Measurements from ENCODE around the gene GTF2F1.

Gene GTF2F1

DNA sequence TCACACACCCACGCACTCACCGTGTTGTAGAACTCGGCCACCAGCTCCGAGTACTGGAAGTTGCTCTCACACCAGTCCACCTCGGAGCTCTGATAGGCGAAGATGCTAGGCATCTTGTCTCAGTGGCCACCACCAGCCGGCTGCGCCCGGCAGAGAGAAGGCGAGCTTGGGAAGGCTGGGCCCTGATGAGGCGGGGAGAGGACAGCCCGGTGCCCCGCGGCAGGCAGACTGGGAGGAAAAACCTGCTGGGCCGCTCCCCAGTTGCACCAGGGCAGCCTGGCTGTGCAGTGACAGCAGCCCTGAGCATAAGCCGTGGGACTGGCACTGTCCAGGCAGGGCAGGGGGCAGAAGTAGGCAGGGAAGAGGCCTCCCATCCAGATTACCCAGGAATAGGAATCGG, 59.5 kb downstream of the GTF2F1 start, which contains the start of gene ACER1:
Gene ACER1 (minus strand): TSS at position 174 of the 400 bp plus-strand sequence. CDS start 61 bp downstream, at position 113.
- no peaks in the 10 kb centered on the region for H3K36me3 ChIP-seq (ENCODE audit: control insufficient read depth, insufficient read depth, low read length)
- no peaks in the 10 kb centered on the region for H3K27me3 ChIP-seq (replicated peaks; ENCODE audit: control insufficient read depth, insufficient read depth, low read length)
- no peak for DNase-seq (ENCODE audit: extremely low read depth, insufficient read length)
- no peak within 1 kb of the TSS for H3K4me3 ChIP-seq (replicated peaks; ENCODE audit: low read depth, low read length)
- TF ChIP-seq, protein P1, sequence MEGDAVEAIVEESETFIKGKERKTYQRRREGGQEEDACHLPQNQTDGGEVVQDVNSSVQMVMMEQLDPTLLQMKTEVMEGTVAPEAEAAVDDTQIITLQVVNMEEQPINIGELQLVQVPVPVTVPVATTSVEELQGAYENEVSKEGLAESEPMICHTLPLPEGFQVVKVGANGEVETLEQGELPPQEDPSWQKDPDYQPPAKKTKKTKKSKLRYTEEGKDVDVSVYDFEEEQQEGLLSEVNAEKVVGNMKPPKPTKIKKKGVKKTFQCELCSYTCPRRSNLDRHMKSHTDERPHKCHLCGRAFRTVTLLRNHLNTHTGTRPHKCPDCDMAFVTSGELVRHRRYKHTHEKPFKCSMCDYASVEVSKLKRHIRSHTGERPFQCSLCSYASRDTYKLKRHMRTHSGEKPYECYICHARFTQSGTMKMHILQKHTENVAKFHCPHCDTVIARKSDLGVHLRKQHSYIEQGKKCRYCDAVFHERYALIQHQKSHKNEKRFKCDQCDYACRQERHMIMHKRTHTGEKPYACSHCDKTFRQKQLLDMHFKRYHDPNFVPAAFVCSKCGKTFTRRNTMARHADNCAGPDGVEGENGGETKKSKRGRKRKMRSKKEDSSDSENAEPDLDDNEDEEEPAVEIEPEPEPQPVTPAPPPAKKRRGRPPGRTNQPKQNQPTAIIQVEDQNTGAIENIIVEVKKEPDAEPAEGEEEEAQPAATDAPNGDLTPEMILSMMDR (IDR thresholded peaks at IDR 0.05; ENCODE audit: insufficient read depth, low read length, poor library complexity, severe bottlenecking), result no peak
